A549 (cell line): ENCODE data around the gene ZCCHC9. TPM values are rescaled to one million over a fixed set of nuclear protein-coding genes. Genes with fewer than 3 reads are reported as not detected.

ENCODE experiments used
- ATAC-seq, 2 experiments: fragments of 200-7000 bp in 1 of 2; fragments of >200 bp in 1 of 2; cut with Nextera tagmentation in 1 of 2; cut with Tn5 transposase in 1 of 2; 3 replicates each; pipeline versions ENCODE4 v1.8.0 to v1.9.1; 2018 to 2020; ENCODE audit warnings: mild to moderate bottlenecking in 1 of 2, moderate library complexity in 1 of 2
- CTCF ChIA-PET: fragments of 300-600 bp; sonication (Branson Sonifier 250); formaldehyde crosslinking; extraction: SDS; loops from one replicate; lab custom pipeline; 2021; ENCODE audit warnings: antibody characterized with exemption, inconsistent platforms; lab: Yijun Ruan, JAX
- POLR2A ChIA-PET: fragments of 350-600 bp; formaldehyde crosslinking; extraction: SDS; loops from one replicate; lab custom pipeline; 2021; ENCODE audit warnings: antibody characterized with exemption, inconsistent platforms; lab: Yijun Ruan, JAX
- DNase-seq, 2 experiments: peaks; one replicate each; pipeline versions ENCODE4 v3.0.0 to v3.0.0-alpha.2; 2011 to 2016; ENCODE audit warnings: low read depth in 1 of 2, low spot score in 1 of 2
- FAIRE-seq: peaks from 2 replicates; lab custom pipeline; 2011; peaks lifted over from hg19 to GRCh38; lab: Jason Lieb, UNC
- H3K27ac ChIP-seq, 2 experiments: fragments of >200 bp; sonication (Bioruptor Twin); formaldehyde crosslinking; 3 replicates each; pipeline ENCODE4 v1.5.1; 2016 to 2017
- H3K4me1 ChIP-seq: fragments of >200 bp; sonication (Bioruptor Twin); formaldehyde crosslinking; 3 replicates; pipeline ENCODE4 v1.6.1; 2016
- H3K4me2 ChIP-seq: fragments of >200 bp; sonication (Bioruptor Twin); formaldehyde crosslinking; 3 replicates; pipeline ENCODE4 v1.6.1; 2016
- H3K4me3 ChIP-seq: fragments of >200 bp; sonication (Bioruptor Twin); formaldehyde crosslinking; 3 replicates; pipeline ENCODE4 v1.5.1; 2016
- H3K9me3 ChIP-seq: fragments of >200 bp; sonication (Bioruptor Twin); formaldehyde crosslinking; 3 replicates; pipeline ENCODE4 v1.6.1; 2016
- BHLHE40 ChIP-seq: IDR thresholded peaks from 2 replicates; pipeline ENCODE4 v1.6.1; 2012; ENCODE audit warnings: low read depth, low read length, inconsistent platforms
- CBX2 ChIP-seq: fragments of 200-600 bp; sonication (generic); IDR thresholded peaks from 2 replicates; pipeline ENCODE4 v1.6.1; 2016; ENCODE audit warnings: low read depth, mild to moderate bottlenecking, borderline replicate concordance
- ESRRA ChIP-seq: fragments of 150-350 bp; IDR thresholded peaks from 2 replicates; pipeline ENCODE4 v1.6.1; 2014; ENCODE audit warnings: mild to moderate bottlenecking, low read length, borderline replicate concordance
- FOSB ChIP-seq: fragments of 250-450 bp; sonication (Bioruptor Pico); IDR thresholded peaks from 2 replicates; pipeline ENCODE4 v1.5.0; 2020; ENCODE audit warnings: mild to moderate bottlenecking, moderate library complexity
- FOSL2 ChIP-seq, 2 experiments: fragments of 450-650 bp in 1 of 2; fragments of >200 bp in 1 of 2; sonication (Bioruptor Twin) in 1 of 2; formaldehyde crosslinking; IDR thresholded peaks; 2 replicates each; pipeline versions ENCODE4 v1.5.0 to v1.6.1; 2016 to 2020; ENCODE audit warnings: mild to moderate bottlenecking in 1 of 2, moderate library complexity in 1 of 2
- HDAC2 ChIP-seq: fragments of 200-600 bp; sonication (generic); IDR thresholded peaks from 2 replicates; pipeline ENCODE4 v1.6.1; 2016
- HEYL ChIP-seq: fragments of 250-450 bp; sonication (Bioruptor Pico); IDR thresholded peaks from 2 replicates; pipeline ENCODE4 v1.8.0; 2021; ENCODE audit warnings: mild to moderate bottlenecking, moderate library complexity
- HOXB13 ChIP-seq: fragments of 250-450 bp; sonication (Bioruptor Pico); IDR thresholded peaks from 2 replicates; pipeline ENCODE4 v1.5.0; 2020; ENCODE audit warnings: low read depth, mild to moderate bottlenecking, moderate library complexity
- HOXB5 ChIP-seq: fragments of 250-450 bp; sonication (Bioruptor Pico); IDR thresholded peaks from 2 replicates; pipeline ENCODE4 v1.5.0; 2020; ENCODE audit warnings: mild to moderate bottlenecking, moderate library complexity
- JUNB ChIP-seq: fragments of >200 bp; sonication (Bioruptor Twin); formaldehyde crosslinking; IDR thresholded peaks from 2 replicates; pipeline ENCODE4 v1.6.1; 2016
- KDM1A ChIP-seq: fragments of 200-600 bp; sonication (generic); IDR thresholded peaks from 2 replicates; pipeline ENCODE4 v1.6.1; 2016; ENCODE audit warnings: low read depth, mild to moderate bottlenecking
- KDM5A ChIP-seq: fragments of 200-600 bp; sonication (generic); IDR thresholded peaks from 2 replicates; pipeline ENCODE4 v1.6.1; 2016; ENCODE audit warnings: antibody characterized with exemption, mild to moderate bottlenecking
- NPAS2 ChIP-seq: fragments of 250-450 bp; sonication (Bioruptor Pico); IDR thresholded peaks from 2 replicates; pipeline ENCODE4 v1.8.0; 2022; ENCODE audit warnings: mild to moderate bottlenecking, moderate library complexity, borderline replicate concordance
- PHF8 ChIP-seq: fragments of 200-600 bp; sonication (generic); IDR thresholded peaks from 2 replicates; pipeline ENCODE4 v1.6.1; 2016; ENCODE audit warnings: low read depth, mild to moderate bottlenecking, antibody characterized with exemption, moderate library complexity, borderline replicate concordance
- POLR2A ChIP-seq: IDR thresholded peaks from 2 replicates; pipeline ENCODE4 v1.6.1; 2012; ENCODE audit warnings: mild to moderate bottlenecking, low read length
- RARB ChIP-seq: fragments of 250-450 bp; sonication (Bioruptor Pico); IDR thresholded peaks from 2 replicates; pipeline ENCODE4 v1.8.0; 2021; ENCODE audit warnings: mild to moderate bottlenecking, moderate library complexity
- RFX5 ChIP-seq: fragments of 450-650 bp; IDR thresholded peaks from 2 replicates; pipeline ENCODE4 v1.7.1; 2014; ENCODE audit warnings: antibody characterized with exemption, mild to moderate bottlenecking, moderate library complexity
- SREBF2 ChIP-seq: fragments of 450-650 bp; IDR thresholded peaks from 2 replicates; pipeline ENCODE4 v1.6.1; 2014; ENCODE audit warnings: mild to moderate bottlenecking, moderate library complexity
- ZFP36 ChIP-seq: fragments of 450-650 bp; IDR thresholded peaks from 2 replicates; pipeline ENCODE4 v1.6.1; 2014; ENCODE audit warnings: borderline replicate concordance; ENCODE audit not compliant: partially characterized antibody
- ZSCAN20 ChIP-seq: fragments of 250-450 bp; sonication (Bioruptor Pico); IDR thresholded peaks from 2 replicates; pipeline ENCODE4 v1.8.0; 2022; ENCODE audit warnings: mild to moderate bottlenecking, moderate library complexity
- whole genome bisulfite sequencing: methylation state at CpG from one replicate; pipeline ENCODE4 v1.1.6; 2017; ENCODE audit errors: missing lambda C conversion rate; 5-methylcytosine and 5-hydroxymethylcytosine counted together
- polyA plus RNA-seq, 4 experiments: library from polyadenylated mRNA; depleted of rRNA in 3 of 4; stranded (reverse); fragments of >200 nt; fragmentation: RNase III in 1 of 4; extraction: RNeasy Plus Mini Kit Qiagen cat#74134 plus additional on column Dnase treatment in 1 of 4; gene quantifications; 2 replicates in 3 of 4; 3 replicates in 1 of 4; pipeline ENCODE4 v1.2.3, GENCODE V29; 2011 to 2017
- TF ChIP-seq, protein P1 (sequence below): fragments of 250-450 bp; sonication (Bioruptor Pico); IDR thresholded peaks from 2 replicates; pipeline ENCODE4 v1.5.0; 2021; ENCODE audit warnings: mild to moderate bottlenecking, moderate library complexity, borderline replicate concordance
- TF ChIP-seq, protein P2 (sequence below): fragments of >200 bp; sonication (Bioruptor Twin); formaldehyde crosslinking; IDR thresholded peaks from 2 replicates; pipeline ENCODE4 v1.6.1; 2016
- TF ChIP-seq, protein P3 (sequence below): IDR thresholded peaks from 2 replicates; pipeline ENCODE4 v1.6.1; 2012

Gene ZCCHC9
- polyA plus RNA-seq, 2 of the 4 experiments (the other 2 are of a cell fraction): 24.2 to 44.4 TPM

DNA sequence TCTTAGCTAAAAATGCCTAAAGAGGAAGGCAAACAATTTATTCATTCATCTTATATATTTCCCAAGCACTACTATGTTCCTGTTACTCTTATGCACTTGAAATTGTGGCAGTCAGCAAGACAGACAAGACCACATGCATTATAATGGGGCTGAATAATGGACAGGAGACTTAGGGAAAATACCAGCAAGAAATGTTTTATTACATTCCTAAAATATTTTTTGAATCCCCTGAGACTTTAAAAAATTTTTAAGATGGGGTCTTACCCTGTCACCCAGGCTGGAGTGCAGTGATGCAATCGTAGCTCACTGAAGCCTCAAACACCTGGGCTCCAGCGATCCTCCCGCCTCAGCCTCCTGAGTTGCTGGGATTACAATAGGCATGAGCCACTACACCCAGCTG is 13.2 kb downstream of the ZCCHC9 start:
- CTCF ChIA-PET: interaction anchor here (0.6 to 2.7 kb wide), 2 partner anchors 15 to 155 kb away, joined by 3 to 15 read pairs; no protein-coding TSS in a partner anchor

DNA sequence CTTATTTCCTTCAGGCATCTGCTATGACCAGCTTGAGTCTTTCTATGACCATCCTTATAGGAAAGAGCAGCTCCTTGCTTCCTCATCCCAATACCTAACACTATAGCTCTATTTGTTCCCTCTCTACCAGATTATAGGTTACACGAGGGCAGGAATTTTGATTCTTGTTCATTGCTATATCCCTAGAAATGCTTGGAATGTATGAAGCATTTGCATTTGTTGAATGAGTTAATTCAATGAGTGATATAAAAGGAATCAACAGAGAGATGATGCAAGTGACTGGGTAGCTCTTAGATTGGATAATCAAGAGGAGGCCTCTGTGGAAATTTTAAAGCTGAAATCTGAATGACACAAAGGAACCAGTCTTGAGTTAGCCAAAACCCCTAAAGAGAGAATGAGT is 13.9 kb downstream of the ZCCHC9 start:
- no peak for DNase-seq
- ChIA-PET CTCF (interaction anchor here (0.6 to 2.7 kb wide), 3 partner anchors 16 to 911 kb away, joined by 3 to 15 read pairs (median 3); no protein-coding TSS in a partner anchor), POLR2A (no interaction called here)
- no peak overlapping the region for H3K4me2 ChIP-seq
- no peaks in the 10 kb centered on the region for H3K9me3 ChIP-seq
- H3K4me1 ChIP-seq: no peaks in the 10 kb centered on the region
- TF ChIP-seq RARB (CRISPR knock-in tag): no peak
- TF ChIP-seq FOSL2 (IDR thresholded peaks at IDR 0.05): no peak
- 0 out of 2 replicates have a peak, but pooled peaks have one; percentile 21 for TF ChIP-seq FOSL2 (CRISPR knock-in tag; IDR thresholded peaks at IDR 0.05)
- FAIRE-seq: no peak
- WGBS: 53% methylated on average over 1 of the region's 1 CpG
- no peak overlapping the region for H3K4me3 ChIP-seq
- no peak overlapping the region for H3K27ac ChIP-seq
- ATAC-seq: peak in 1 of 2 experiments; percentile 13; a peak in 1 of 6 replicates

More for the DNA sequence above, 13.2 kb downstream of the ZCCHC9 start:
- 95% methylated on average over 3 of the region's 3 CpGs for WGBS
- FAIRE-seq: no peak
- Histone ChIP-seq H3K4me2 (no peak overlapping the region), H3K27ac (no peak overlapping the region), H3K9me3 (no peaks in the 10 kb centered on the region), H3K4me1 (no peaks in the 10 kb centered on the region), H3K4me3 (no peak overlapping the region)
- no peak for DNase-seq
- ATAC-seq: no peak
- POLR2A ChIA-PET: no interaction called here
- TF ChIP-seq, protein P1, sequence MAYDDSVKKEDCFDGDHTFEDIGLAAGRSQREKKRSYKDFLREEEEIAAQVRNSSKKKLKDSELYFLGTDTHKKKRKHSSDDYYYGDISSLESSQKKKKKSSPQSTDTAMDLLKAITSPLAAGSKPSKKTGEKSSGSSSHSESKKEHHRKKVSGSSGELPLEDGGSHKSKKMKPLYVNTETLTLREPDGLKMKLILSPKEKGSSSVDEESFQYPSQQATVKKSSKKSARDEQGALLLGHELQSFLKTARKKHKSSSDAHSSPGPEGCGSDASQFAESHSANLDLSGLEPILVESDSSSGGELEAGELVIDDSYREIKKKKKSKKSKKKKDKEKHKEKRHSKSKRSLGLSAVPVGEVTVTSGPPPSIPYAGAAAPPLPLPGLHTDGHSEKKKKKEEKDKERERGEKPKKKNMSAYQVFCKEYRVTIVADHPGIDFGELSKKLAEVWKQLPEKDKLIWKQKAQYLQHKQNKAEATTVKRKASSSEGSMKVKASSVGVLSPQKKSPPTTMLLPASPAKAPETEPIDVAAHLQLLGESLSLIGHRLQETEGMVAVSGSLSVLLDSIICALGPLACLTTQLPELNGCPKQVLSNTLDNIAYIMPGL (CRISPR knock-in tag): no peak
- TF ChIP-seq RFX5 (no peak), ZFP36 (no peak), HOXB5 (no peak), POLR2A (no peak), ZSCAN20 (CRISPR knock-in tag) (no peak), HEYL (no peak), HOXB13 (CRISPR knock-in tag) (no peak), PHF8 (no peak), CBX2 (no peak), ESRRA (no peak), JUNB (no peak), HDAC2 (no peak), NPAS2 (CRISPR knock-in tag) (no peak), KDM5A (no peak)
- TF ChIP-seq, protein P2, sequence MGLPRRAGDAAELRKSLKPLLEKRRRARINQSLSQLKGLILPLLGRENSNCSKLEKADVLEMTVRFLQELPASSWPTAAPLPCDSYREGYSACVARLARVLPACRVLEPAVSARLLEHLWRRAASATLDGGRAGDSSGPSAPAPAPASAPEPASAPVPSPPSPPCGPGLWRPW: no peak
- TF ChIP-seq, protein P3, sequence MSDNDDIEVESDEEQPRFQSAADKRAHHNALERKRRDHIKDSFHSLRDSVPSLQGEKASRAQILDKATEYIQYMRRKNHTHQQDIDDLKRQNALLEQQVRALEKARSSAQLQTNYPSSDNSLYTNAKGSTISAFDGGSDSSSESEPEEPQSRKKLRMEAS: no peak
- TF ChIP-seq, all 56 proteins: peak for 0

DNA sequence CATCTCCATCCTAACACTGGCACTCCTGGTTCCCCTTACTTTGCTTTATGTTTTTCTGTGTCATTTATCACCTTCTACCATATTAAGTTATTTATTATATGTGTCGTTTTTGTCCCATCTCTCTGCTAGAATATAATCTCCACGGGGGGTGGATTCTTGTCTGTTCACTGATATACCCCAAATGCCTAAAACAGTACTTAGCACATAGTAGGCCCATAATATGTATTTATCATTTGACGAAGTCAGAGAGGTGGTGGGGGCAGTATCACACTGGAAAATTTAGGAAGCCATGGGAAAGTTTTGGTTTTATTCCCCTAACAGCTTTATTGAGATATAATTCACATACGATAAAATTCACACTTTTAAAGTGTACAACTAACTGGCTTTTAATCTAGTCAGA is 14.4 kb downstream of the ZCCHC9 start:
- POLR2A ChIA-PET: no interaction called here

More for the DNA sequence above, 14.4 kb downstream of the ZCCHC9 start:
- no peak for TF ChIP-seq FOSB (CRISPR knock-in tag)
- no peak for TF ChIP-seq KDM1A
- TF ChIP-seq BHLHE40: no peak
- no peak for TF ChIP-seq SREBF2
- FAIRE-seq (no peak), ATAC-seq (no peak), DNase-seq (no peak)
- Histone ChIP-seq H3K4me2 (no peak overlapping the region), H3K9me3 (no peaks in the 10 kb centered on the region), H3K4me1 (no peaks in the 10 kb centered on the region), H3K27ac (no peak overlapping the region), H3K4me3 (no peak overlapping the region)
- WGBS: 81% methylated on average over 4 of the region's 4 CpGs
- CTCF ChIA-PET: interaction anchor here (1.3 to 2.7 kb wide), 2 partner anchors 16 to 910 kb away, joined by 3 to 15 read pairs; no protein-coding TSS in a partner anchor
